Prostate gland (tissue), 2 donors: ENCODE measurements around the gene CCDC127.

ENCODE experiments used
- CTCF ChIP-seq, 4 experiments: fragments of 200-600 bp in 2 of 4; fragments of 450-650 bp in 2 of 4; sonication (generic) in 2 of 4; IDR thresholded peaks; 1 replicate in 3 of 4; 2 replicates in 1 of 4; pipeline ENCODE4 v1.5.1; 2016 to 2019; ENCODE audit warnings: antibody characterized with exemption in 4 of 4, mild to moderate bottlenecking in 2 of 4, moderate library complexity in 2 of 4
- POLR2AphosphoS5 ChIP-seq: sonication (generic); formaldehyde crosslinking; IDR thresholded peaks from one replicate; pipeline ENCODE4 v1.6.1; 2017; ENCODE audit warnings: antibody characterized with exemption

GRCh38 chr5:200985-201384, 17.0 kb downstream of the CCDC127 start:
- TF ChIP-seq CTCF (IDR thresholded peaks at IDR 0.05) (no peak), POLR2AphosphoS5 (no peak)
